ENCODE measurements around the gene LRRC1.

The LRRC1 gene

DNA sequence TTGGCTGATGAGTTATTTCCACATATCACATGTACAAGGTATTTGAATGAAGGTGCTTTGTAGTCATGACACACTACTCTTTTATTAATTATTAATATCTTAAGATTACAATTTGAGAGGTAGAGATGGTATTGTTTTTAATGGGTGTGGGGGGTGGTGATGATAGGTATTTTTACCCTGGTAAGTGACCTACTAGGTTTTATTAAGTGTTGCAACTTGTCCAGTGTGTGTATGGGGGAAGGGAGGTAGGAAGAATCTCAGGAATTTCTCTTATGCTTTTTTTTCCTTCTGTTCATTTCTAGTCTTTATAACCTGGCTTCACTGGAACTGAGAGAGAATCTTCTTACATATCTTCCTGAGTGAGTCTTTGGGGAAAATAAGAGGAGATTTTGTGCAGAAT, 101.4 kb downstream of the LRRC1 start:
- DNase-seq = no peak

DNA sequence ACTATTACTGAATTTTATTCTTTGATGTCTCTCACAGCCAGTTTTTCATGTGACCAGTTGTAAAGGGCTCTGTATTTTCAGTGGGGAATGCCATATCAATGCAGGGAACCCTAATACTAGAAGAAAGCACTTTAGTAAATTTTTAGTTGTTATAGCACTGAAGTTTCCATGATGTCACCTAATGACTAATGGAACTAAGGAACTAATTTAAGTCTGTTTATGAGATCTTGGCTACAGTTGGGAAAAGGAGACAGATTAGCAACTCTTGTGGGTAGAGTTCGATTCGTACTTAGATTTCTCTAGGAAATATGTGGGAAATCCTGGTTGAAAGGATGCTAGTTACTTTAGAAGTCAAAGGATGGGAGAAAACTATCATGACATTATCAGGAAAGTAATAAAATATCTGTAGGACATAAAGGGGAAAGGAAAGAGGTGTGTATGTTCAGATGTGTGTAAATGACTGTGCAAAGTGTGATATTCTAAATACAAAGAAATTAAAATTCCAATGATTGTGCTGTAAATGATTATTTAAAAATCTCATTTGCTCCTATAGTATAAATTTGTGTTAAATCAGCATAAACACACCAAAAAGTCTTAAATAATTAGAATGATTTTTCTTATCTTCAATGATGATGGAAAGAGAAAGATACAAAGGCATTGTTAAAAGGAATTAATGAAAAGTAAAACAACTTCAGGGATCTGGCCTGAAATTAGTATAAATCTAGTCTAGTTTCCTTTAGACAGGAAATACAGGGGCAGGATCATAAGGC, 103.4 kb downstream of the LRRC1 start:
- no peak for DNase-seq

DNA sequence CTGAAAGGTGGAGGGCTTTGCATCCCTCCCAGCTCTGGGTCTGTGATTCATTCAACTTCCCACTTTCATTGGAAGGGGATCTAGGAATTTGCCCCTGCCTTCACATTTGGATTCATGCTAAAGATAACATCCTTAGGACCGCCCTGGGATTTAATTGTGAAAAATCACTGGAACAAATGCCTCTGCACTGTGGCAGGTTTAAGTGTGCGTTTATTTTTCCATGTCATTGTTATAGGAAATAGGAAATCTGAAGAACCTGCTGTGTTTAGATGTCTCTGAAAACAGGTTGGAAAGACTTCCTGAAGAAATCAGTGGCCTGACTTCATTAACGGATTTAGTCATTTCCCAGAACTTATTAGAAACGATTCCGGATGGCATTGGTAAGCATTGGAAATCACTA, 104.7 kb downstream of the LRRC1 start:
- DNase-seq = no peak

DNA sequence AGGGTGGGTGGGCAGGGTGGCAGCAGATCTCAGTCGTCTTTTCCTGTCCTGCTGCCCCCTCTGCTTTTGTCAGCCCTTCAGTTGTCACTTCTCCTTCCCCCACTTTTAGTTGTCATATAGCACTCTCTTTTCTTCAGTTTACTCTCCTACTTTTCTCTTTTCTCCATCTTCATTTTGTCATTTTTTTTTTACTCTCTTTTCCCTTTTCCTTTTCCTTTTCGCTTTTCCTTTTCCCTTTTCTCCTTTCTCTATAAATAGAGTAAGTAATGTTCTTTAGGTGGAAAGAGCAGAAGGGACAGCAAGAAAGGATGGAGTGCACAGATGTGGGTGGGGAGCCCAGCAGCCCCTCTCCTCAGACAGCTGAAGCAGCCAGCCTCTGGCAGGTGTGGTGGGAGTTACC, 108.6 kb downstream of the LRRC1 start:
- no peak for DNase-seq

DNA sequence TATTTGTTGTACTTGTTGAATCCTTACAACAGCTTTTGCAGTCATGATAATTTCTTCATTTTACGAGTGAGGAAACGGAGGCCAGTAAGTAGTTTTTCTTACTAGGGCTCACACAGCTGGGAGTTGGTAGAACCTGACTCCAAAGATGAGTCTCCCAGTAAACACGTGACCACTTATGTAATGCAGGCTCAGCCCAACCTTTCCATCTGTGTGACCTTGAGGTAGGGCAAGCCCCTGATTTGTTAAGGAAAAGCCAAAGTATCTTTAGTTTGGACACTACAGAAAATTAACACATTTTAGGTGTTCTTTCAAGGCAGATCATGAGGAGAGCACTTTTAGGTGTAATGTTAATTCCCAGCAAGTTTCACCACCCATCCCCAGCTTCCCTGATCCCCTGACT, 111.3 kb downstream of the LRRC1 start:
- DNase-seq = no peak

DNA sequence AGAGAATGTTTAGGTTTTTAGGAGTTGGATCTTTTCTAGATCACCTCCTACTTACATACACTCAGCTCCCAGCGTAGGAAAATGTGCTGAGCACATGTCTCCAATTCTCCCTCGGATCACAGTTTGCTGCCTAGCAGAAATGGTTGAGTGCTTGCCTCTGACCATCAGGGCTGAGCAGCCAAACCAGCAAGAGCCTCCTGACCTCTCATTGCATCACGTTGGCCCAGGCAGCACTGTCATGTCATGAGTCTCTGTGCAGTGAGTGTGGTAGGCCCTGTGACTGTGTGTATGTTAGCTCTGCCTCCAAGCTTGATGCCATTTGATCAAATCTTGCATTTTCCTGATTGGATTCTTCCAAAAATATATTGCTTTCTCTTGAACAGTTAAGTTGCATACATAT, 112.0 kb downstream of the LRRC1 start:
- DNase-seq = no peak

DNA sequence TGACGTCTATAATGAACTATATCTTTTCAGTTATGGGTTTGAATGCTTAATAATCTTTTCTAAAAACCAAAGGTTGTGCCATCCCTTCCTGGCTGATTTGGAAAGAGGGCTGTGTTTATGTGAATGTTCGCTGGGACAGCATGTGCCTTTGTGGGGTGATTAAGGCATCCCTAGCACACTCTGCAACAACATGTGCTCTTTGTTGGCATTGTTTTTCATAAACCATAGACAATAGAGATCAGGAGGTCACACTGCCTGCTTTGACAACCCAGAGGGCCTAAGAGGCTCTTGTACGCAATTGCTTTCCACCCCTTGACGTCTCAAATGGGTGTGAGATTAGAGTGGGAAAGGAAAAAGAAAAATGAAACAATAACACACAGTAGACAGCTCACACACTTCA, 116.0 kb downstream of the LRRC1 start:
- DNase-seq = no peak

DNA sequence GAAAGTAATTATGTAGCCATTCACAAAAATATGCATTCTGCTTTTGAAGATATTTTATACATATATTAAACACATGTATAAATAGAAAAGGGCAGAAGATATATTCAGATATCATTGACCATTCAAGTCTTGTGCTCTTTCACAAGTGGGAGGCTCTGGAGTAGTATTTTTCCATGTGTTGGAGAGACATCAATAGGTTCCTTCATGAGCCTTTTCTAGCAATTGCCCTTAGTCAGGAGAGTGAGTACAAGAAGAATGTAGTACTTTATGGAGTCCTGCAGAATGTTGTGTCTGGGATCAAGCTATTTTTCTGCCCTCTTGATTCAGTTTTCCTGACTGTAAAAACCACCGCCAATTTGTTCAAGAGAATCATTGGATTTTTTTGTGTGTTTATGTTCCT, 117.9 kb downstream of the LRRC1 start:
- DNase-seq = no peak

DNA sequence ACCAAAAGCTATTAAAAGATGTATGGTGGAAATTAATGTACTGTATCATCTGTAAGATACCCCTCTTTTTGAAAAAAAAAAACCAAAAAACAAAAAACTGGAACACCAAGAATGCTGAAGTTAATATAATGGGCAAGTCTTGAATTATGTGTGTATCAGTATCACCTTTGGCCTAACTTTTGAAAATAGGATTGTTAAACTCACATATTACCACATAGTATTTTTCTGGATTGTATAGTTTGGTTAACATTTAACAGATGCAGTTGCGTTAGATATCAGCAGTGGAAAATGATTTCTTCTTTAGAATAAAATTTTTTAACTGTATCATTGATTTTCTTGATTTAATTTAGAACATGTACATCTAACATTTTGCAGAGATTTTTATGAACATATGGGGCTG, 118.5 kb downstream of the LRRC1 start:
- no peak for DNase-seq

DNA sequence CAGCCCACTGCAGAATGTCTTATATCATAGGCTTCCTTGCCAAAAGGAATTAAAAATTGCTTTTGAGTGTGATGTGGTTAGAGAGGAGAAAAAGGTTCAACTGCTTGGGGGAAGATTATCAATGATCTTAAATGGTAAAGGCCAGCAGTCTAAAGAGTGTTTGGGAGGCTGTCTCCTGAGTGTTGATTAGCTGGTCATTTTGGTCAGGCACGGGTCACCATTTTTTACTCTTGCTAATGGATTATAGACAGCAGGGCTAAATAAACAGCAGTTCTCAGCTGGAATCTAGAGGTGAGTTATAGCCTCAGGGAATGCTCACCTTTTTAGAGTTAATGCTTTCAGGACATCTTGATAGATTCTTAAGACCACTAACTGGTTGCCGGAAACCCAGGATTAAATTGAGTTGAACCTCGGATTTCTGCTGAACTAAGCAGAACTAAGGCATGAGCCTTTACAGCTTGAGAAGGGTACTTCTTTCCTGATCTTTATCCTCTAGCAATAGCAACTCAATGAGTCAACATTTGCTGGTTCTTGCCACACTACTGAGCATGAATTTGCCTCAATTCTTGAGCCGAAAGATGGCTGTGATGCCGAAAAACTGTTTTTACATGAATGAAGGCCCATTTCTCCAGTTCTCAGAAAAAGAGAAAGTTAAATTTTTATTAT, 120.4 kb downstream of the LRRC1 start:
- no peak for DNase-seq

DNA sequence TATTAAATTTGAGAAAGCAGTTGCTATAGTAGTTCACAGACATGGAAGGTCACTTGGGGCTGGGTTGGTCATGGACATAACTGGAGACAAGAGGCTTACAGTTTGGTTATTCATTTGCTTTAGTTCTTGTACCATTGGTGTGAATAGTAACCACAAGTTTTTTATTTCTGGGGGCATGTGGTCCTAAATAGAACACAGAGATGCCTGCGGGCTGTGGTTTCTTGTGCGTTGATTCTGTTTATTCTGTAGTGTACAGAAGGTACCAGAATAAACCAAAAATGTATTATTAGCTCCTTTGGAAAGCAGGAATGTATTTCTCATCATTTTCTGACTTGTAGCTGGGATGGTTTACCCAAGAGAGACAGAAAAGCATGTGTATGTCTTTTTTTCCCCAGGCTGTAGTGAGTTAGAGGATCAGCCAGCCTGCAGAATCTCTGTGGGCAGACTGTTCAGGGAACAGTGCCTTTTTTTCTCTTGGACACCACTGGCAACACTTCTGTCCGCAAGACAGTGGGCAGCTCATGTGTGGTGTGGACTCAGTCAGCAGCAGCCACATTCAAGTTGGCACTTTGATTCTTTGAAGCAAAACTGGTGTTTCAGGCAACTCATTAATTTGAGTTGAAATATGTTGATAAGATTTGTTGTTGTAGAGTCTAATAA, 122.1 kb downstream of the LRRC1 start:
- no peak for DNase-seq

DNA sequence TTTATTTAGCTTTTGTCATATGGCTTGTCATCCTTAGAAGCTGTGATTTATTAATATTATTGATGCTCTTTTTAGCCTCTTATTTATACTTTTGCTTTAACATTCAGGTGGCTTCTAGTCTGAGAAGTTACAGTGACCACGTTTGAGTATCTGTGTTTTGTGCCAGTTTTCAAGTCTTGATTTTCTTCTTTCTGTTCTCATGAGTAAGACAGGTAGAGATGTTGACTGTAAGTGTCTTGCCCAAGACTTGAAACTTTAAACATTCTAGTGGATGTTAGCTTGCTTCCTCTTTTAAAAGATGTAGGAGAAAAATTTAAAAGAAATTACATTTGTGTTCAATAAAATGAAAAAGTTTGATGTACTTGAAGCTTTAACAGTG, 122.6 kb downstream of the LRRC1 start:
- DNase-seq = no peak

DNA sequence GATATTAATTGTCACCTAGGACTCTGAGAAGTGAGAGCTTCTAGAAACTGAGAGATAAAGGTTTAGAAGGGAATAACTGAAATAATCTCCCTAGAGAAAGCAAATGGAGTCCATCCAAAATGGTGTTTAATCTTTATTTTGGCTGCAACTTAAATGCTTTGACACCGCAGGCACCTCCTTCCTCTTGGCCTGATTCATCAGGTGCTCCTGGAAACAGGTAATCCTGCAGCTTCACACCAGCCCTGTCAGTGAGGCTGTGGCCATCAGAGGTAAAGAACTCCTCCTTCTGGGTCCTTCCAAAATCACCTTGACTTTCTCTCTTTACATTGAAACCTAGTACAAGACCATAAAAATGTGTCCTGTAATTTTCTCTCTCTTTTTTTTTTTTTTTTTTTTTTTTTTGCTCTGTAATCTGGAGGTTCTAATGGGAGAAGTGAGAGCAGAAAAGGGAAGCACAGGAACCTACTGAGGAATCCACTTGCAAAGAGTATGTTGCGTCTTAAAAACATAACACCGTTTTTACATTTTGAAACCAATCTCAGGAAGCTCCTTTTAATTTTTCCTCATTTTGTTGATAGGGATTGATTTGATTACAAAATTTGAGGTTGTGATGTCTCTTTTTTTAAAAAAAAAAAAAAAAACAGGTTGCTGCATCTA, 124.2 kb downstream of the LRRC1 start:
- DNase-seq = no peak

DNA sequence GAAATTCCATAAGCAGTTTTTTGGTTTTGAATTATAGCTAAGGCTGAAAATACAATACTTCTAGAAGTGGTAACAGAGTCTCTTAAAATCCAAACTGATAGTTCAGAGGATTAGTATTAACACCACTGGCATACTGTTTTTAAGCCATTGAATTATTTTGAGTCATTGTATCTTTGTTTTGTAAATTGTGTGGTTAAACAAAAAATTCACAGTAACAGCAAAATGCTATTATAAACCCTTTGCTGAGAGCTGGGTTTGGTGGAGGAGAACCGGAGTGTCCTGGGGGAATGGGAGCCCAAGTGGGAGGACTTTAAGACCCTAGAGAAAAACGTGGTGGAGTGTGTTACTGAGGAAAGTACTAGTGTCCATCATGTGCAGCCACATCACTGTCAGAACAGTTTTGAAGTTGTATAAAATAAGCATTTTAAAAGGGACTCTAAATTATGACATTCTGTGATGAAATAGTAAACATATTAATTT, 125.1 kb downstream of the LRRC1 start:
- DNase-seq = no peak

DNA sequence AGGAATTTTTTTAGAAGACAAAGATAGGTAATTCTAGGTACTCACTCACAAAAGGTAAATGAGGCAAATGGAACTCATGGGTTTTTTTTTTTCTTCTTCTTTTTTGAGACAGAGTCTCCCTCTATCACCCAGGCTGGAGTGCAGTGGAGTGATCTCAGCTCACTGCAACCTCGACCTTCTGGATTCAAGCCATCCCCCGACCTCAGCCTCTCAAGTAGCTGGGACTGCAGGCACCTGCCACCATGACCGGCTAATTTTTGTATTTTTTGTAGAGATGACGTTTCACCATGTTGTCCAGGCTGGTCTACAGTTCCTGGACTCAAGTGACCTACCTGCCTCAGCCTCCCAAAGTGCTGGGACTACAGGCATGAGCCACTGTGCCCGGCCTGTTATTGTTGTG, 126.1 kb downstream of the LRRC1 start:
- no peak for DNase-seq

DNA sequence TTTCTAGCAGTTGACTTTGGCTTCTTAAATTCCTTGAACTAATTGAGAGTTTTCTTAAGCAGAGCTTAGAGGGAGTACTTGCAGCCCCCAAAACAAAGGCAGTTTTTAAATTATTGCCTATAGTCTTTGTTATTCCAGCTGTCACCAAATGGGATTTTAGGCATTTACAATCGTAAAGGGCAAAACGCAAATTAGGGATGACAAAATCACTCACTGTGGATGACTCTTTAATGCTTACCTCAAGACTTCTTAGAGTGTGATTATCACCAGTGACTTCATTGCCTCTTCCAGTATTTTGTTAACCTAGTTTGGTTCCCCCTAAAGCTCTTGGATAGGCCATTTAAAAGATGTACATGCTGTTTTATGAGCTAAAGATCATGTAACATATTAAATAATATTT, 126.8 kb downstream of the LRRC1 start:
- no peak for DNase-seq

DNA sequence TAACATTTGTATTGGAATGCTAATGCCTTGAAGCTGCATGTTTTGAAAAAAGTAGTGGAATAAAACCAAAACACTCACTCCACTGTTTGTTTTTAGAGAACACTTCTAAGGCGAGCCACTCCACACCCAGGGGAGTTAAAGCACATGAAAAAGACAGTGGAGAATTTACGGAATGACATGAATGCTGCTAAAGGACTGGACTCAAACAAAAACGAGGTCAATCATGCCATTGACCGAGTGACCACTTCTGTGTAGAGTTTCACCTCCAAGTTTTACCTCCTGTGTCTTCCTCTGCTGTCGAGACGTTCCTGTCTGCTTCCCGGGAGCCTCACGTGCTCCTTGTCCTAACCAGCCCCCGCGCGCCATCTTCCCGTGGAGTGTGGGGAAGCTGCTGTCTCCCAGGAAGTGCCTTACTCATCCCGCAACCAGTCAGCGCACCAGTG, 127.8 kb downstream of the LRRC1 start:
- no peak for DNase-seq

DNA sequence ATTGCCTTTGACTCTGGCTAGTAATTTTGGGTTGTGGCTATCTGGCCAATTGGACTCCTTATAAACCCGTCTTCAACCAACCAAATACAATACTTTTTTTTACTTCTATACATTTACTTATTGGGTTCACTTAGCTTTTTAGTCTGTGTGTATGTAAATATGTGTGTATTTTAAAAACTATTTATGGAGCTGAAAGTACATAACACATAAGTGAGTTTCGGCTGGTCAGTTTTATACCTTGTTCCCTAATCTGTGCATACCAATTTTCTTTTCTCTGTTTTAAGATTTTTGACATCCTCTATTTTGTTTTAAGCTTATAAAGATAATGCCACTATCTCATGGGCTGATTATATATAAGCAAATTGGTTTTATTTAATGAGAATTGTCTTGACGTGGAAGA, 129.5 kb downstream of the LRRC1 start:
- no peak for DNase-seq

DNA sequence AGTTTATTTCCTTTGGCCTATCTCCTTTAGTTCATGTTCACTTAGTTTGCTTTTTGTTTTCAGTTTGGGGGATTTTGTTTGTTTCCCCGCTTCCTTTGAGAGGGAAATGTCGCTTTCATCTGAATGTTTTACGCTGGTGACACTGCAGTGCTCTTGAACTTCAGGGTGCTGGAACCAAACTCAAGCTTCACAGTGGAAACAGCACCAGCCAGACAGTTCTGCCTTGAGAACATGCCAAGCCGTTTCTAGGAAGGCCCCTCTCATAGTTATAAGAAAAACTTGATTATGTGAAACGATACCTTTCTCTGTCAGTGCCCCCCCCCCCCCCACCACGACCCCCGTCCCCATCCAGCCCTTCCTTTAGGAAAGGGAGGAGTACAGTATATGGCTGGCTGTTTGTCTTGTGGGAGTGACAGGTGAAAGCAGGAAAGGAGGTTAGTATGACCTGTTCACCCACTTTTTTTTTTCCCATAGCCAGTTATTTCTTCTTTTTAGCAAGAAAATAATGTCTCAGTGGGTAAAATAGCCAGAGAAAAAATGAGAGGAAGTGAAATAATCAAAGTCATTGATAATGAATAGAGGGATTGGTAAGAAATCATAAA, 130.1 kb downstream of the LRRC1 start:
- DNase-seq = no peak

DNA sequence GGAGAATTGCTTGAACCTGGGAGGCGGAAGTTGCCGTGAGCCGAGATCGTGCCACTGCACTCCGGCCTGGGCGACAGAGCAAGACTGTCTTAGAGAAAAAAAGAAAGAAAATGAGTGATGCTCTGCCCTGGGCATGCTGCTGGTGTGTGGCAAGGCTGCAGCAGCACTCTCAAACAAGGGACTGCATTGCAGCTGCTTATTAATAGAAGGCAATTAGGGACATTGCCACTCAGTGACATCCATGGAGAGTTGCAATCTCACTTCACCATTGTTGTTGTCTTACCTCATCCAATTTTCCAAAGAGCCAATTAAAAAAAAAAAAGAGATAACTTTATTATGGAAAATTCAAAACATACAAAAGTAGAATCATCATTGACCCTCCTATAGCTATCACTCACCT, 131.1 kb downstream of the LRRC1 start:
- DNase-seq = no peak

DNA sequence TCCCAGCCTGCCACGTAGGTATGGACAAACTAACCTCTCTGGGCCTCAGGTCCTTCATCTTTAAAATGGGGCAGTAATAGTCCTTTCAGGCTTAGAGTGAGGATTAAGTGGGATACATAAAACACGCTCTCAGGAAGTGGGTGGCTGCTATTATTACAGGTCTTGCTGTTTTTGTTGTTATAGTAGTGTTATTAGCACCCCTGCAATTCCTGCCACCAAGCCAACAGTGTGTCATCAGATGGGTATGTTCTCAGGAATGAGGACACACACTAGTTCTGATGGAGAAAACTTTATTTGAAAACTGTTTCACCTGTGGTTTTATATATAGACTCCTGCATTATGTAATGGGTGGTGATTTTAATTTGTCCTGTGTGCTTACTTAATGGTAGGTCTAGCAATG, 131.7 kb downstream of the LRRC1 start:
- no peak for DNase-seq

DNA sequence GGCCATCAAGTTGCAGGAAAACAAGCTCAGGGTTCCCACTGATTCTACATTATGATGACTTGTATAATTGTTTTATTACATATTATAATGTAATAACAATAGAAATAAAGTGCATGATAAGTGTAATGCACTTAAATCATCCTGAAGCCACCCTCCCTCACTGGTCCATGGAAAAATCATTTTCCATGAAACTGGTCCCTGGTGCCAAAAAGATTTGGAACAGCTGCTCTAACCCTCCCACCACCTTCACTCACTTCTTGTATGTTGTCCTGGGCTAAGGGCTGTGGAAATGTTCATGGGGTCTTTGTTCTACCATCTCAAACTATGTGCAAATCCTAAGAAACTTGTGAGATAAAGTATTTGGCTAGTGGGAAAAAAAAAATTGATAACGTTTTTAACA, 133.8 kb downstream of the LRRC1 start:
- DNase-seq = no peak

Data from CD4-positive, alpha-beta T cell treated with Interleukin-1 beta for 1 hour (primary cell).